Superior temporal gyrus (tissue), 1 donor: Measurements from ENCODE around the gene PTGDS.
A peak's percentile ranks its signal among the peaks of the same experiment; 100 is the strongest.

Experiments used
- DNase-seq: peaks from one replicate; pipeline ENCODE4 v3.0.0-alpha.2; 2016; ENCODE audit errors: extremely low spot score

Gene PTGDS

GRCh38 chr9:136977223-136977622 lies at the start of gene PTGDS:
Gene PTGDS, plus strand, starts transcription at chr9:136977504. Its CDS starts 75 bp downstream, at chr9:136977579.
- peak; percentile 97 for DNase-seq

- peak; percentile 49 for DNase-seq
These were observed 48.7 kb upstream of the PTGDS start for GRCh38 chr9:136928591-136928990.

- DNase-seq = no peak
These were observed 47.3 kb upstream of the PTGDS start for GRCh38 chr9:136930014-136930413.

DNA sequence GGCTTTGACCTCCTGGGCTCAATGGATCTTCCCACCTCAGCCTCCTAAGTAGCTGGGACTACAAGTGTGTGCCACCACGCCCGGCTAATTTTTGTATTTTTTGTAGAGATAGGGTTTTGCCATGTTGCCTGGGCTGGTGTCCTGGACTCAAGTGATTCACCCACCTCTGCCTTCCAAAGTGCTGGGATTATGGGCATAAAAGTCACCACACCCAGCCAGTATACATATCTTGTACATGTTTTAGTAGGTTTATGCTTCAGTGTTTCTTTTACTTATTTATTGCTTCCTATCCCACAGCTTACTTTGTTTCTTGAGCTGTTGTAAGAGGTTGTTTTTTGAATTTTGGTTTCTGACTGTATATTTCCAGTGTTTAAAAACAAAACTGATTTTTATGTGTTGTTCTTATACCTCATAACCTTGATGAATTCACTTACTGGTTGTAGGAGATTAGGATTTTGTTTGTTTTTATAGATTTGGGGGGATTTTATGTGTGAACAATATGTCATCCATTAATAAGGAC lies 45.6 kb upstream of the PTGDS start:
- DNase-seq = no peak

DNA sequence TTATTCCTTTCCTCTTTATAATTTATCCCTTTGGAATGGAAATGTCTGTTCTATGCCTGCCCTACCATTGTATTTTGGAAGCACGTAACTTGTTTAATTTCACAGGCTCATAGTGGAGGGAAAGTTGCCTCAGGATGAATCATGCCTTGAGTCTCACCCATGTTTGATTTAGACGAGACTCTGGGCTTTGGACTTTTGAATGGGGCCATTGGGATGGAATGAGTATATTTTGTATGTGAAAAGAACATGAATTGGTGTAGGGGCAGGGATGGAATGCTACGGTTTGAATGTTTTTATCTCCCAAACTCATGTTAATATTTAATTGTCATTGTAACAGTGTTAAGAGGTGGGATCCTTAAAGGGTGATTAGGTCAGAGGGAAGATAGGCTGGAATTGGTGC lies 43.0 kb upstream of the PTGDS start:
- no peak for DNase-seq

- DNase-seq = no peak
These were observed 41.7 kb upstream of the PTGDS start for GRCh38 chr9:136935651-136936050.

GRCh38 chr9:136936645-136937170 lies 40.6 kb upstream of the PTGDS start:
- DNase-seq = peak; percentile 73

DNA sequence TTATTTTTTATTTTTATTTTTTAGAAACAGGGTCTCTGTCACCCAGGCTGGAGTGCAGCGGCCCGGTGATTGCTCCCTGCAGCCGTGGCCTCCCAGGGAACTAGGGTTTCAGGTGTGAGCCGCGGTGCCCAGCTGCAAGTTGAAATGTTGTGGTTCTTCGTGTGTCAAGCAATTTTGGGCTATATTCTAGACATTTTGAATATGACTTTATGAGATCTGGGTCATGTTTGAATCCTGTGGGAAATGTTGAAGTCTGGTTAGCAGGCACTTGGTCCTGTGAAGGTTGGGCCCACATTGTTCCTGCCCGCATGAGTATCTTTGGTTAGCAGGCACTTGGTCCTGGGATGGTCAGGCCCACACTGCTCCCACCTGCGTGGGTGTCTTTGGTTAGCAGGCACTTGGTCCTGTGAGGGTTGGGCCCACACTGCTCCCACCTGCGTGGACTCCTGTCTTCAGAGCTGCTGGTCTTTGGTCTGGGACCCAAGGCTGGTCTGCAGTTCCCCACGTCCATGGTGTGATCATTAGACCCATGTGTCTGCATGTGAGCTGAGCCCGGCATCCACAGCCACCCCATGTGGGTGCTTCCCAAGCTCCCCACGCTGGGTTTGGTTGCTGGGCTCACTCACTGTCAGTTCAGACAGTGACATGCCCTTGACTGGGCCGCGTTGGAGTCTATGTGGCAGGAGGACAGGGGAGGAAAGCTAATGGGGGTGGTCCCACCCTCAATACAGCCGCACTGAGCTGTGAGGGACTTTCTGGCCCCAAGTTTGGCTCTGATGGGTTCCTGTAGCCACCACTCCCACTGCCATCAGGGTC lies 39.9 kb upstream of the PTGDS start:
- no peak for DNase-seq

- DNase-seq = no peak
These were observed 37.8 kb upstream of the PTGDS start for GRCh38 chr9:136939431-136939995.

- DNase-seq = peak; percentile 83
These were observed 37.2 kb upstream of the PTGDS start for GRCh38 chr9:136939996-136940525.

GRCh38 chr9:136940526-136941230 lies 36.6 kb upstream of the PTGDS start:
- DNase-seq = no peak

DNA sequence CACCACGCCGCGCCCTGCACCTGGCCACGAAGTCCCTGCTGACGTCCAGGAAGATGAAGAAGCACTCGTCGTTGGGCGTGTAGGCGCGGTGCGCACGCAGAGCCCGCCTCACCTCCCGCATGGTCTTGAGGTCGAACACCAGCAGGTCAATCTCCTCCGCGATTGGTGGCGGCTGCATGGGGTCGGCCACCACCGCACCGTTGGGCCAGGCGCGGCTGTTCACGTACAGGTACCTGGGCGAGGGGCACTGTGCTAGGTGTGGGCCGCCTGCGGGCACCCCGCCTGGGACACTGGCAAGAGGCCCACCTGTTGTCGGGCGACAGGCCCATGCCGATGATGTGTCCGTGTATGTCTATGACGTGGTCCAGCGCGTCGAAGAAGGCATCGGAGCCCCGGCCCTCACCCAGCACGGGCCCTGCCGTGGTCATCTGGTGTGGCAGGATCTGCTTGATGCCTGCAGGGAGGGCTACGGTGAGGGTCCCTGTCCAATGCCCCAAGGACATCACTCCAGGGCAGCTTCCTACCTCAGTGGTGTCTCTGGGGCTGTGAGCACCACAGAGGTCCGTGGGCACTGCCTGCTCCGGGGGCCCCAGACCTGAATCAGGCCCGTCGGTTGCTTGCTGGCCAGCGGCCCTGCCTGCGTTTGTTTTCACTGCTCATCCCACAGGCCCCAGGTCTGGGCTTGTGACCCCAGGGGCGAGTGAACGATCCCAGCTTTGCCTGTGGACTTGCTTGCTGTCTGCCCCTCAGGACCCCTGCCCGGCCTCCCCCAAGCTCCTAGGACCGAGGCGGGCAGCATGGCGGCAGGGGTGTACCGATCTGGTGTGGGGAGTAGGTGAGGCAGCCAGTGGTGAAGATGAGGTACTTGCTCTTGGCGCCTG lies 35.8 kb upstream of the PTGDS start:
- no peak for DNase-seq

DNA sequence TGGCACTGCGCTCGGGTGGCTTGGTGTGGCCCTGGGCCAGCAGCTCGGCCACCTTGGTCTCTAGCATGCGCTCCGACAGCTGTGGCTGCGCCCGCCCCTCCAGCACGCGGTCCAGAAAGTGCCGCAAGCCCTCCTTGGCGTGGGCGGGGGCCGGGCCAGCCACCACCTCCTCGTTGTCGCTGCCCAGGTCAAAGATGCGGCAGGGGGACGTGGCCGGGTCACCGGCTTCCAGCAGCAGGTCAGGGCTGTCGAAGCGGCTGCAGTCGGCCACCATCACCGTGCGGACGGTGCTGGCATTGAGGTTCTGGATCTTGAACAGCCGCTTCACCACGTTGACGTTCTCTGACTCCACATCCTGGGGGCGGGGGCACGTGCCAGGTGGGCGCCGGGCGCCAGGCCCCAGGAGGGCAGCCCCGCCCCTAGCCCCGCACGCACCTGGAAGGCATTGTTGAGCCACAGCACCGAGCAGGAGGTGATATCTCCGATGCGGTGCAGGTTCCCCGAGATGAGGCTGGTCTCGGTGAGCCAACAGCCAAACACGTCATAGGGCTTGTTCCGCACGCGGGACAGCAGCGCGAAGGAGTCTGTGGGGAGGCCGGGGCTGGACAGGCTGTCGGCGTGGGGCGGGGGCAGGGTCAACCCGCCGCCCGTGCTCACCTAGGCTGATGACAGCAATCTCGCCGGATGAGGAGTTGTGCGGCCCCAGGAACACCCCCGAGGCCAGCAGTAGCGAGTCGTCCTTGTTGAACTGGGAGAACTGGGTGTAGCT lies 35.0 kb upstream of the PTGDS start:
- no peak for DNase-seq

- no peak for DNase-seq
These were observed 34.4 kb upstream of the PTGDS start for GRCh38 chr9:136942881-136943230.

- DNase-seq = no peak
These were observed 33.8 kb upstream of the PTGDS start for GRCh38 chr9:136943291-136944211.

GRCh38 chr9:136944212-136944518 lies 33.1 kb upstream of the PTGDS start:
- no peak for DNase-seq

DNA sequence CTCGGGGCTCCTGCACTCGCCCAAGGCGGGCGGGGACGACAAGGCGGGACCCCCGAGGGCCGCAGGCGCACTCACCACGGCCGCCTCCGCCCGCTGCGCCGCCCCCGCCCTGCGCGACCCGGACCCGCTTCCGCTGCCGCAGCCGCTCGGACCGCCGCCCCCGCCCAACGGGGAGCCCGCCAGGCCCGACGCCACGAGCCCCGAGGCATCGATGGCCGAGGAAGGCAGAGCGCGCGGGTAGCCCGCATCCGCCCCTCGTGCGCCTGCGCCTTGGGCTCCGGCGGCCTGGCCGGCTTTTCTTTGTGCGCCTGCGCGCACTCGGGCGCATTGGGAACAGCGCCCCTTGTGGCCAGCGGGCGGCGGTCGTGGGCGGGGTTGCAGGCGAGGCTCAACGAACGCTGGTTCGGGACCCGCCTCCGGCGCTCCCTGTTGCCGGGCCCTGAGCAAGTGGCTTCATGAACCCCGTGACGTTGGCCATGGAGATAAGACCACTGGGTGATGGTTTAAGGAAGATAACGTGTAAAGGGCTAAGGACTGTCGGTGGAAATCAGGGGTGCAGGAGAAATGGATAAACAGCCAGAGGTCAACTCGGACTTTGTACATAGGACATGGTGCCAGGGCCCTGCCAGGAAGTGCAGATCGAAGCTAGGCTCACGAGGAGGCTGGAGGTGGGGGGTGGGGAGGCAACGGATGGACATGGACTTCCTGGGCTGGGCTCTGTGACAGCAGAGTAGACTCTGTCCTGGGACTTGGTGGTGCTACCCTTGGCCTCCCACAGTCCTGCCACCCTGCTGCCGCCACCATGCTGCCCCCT lies 32.6 kb upstream of the PTGDS start, which contains the start of the genes C8G and FBXW5:
TSS of gene C8G (plus strand) at position 725 of the 814 bp plus-strand sequence. CDS start at position 803, 78 bp downstream.
TSS of gene FBXW5 (minus strand) at position 220 of the 814 bp plus-strand sequence. CDS start 655 bp downstream, outside the sequence.
- DNase-seq = peak; percentile 93
